GF-D8 (cell line): ENCODE data around the gene AFF2.

Source experiments
- DNase-seq: peaks from one replicate; lab custom pipeline; 2025; lab: John Stamatoyannopoulos, UW

Gene AFF2

GRCh38 chrX:148741441-148741840 is 241.0 kb downstream of the AFF2 start:
- no peak for DNase-seq

- DNase-seq: no peak
Observed at GRCh38 chrX:148755111-148755510, 254.7 kb downstream of the AFF2 start.

GRCh38 chrX:148763896-148764295 is 263.5 kb downstream of the AFF2 start:
- no peak for DNase-seq

- no peak for DNase-seq
Observed at GRCh38 chrX:148768296-148768695, 267.9 kb downstream of the AFF2 start.

- DNase-seq: no peak
Observed at GRCh38 chrX:148771440-148771839, 271.0 kb downstream of the AFF2 start.

- DNase-seq: no peak
Observed at GRCh38 chrX:148774276-148774675, 273.9 kb downstream of the AFF2 start.

- DNase-seq: no peak
Observed at GRCh38 chrX:148784137-148784536, 283.7 kb downstream of the AFF2 start.

- DNase-seq: no peak
Observed at GRCh38 chrX:148784856-148785255, 284.4 kb downstream of the AFF2 start.

GRCh38 chrX:148785256-148785655 is 284.8 kb downstream of the AFF2 start:
- DNase-seq: no peak

- no peak for DNase-seq
Observed at GRCh38 chrX:148788449-148788848, 288.0 kb downstream of the AFF2 start.

GRCh38 chrX:148794350-148794749 is 293.9 kb downstream of the AFF2 start:
- no peak for DNase-seq

- DNase-seq: no peak
Observed at GRCh38 chrX:148804579-148805355, 304.4 kb downstream of the AFF2 start.

GRCh38 chrX:148806145-148806870 is 305.9 kb downstream of the AFF2 start:
- DNase-seq: no peak

GRCh38 chrX:148808833-148809232 is 308.4 kb downstream of the AFF2 start:
- DNase-seq: no peak

GRCh38 chrX:148811236-148811635 is 310.8 kb downstream of the AFF2 start:
- no peak for DNase-seq

GRCh38 chrX:148813422-148813821 is 313.0 kb downstream of the AFF2 start:
- no peak for DNase-seq

- no peak for DNase-seq
Observed at GRCh38 chrX:148813967-148814366, 313.6 kb downstream of the AFF2 start.

GRCh38 chrX:148815218-148815961 is 315.0 kb downstream of the AFF2 start:
- DNase-seq: no peak

GRCh38 chrX:148823986-148824385 is 323.6 kb downstream of the AFF2 start:
- no peak for DNase-seq

- DNase-seq: no peak
Observed at GRCh38 chrX:148825696-148826095, 325.3 kb downstream of the AFF2 start.

GRCh38 chrX:148836741-148837140 is 336.3 kb downstream of the AFF2 start:
- DNase-seq: no peak

GRCh38 chrX:148850631-148851030 is 350.2 kb downstream of the AFF2 start:
- DNase-seq: no peak

GRCh38 chrX:148854306-148854705 is 353.9 kb downstream of the AFF2 start:
- DNase-seq: no peak
